Natural killer cell (primary cell): ENCODE measurements around the gene WBP2. TPM values are rescaled to one million over a fixed set of nuclear protein-coding genes. Genes with fewer than 3 reads are reported as not detected.
"Not testable (repeated sequence)": the region's sequence is repeated elsewhere in the genome, so short reads cannot be mapped to it uniquely, and the experiment has no call there.

Source experiments
- ATAC-seq, 3 donors: fragments of 150-1000 bp in 2 of 3; fragments of 200-7000 bp in 1 of 3; cut with Tn5 transposase; 1 replicate in 1 of 3; 2 replicates in 2 of 3; pipeline ENCODE4 v1.10.0; 2021; ENCODE audit warnings: mild to moderate bottlenecking in 2 of 3, moderate library complexity in 2 of 3
- DNase-seq, 2 donors: peaks; one replicate each; pipeline versions ENCODE4 v3.0.0 to v3.0.0-alpha.2; 2013 to 2021; ENCODE audit warnings: mixed read lengths in 1 of 2
- H3K27ac ChIP-seq: one replicate; pipeline ENCODE4 v1.5.1; 2013; ENCODE audit warnings: mild to moderate bottlenecking, low read length
- H3K27me3 ChIP-seq: one replicate; pipeline ENCODE4 v1.6.1; 2013; ENCODE audit warnings: low read length; ENCODE audit not compliant: control insufficient read depth, insufficient read depth
- H3K36me3 ChIP-seq: one replicate; pipeline ENCODE4 v1.6.1; 2013; ENCODE audit warnings: low read length; ENCODE audit not compliant: control insufficient read depth, insufficient read depth
- H3K4me1 ChIP-seq: one replicate; pipeline ENCODE4 v1.6.1; 2013; ENCODE audit warnings: low read length; ENCODE audit not compliant: control insufficient read depth, insufficient read depth
- H3K4me3 ChIP-seq: one replicate; pipeline ENCODE4 v1.5.1; 2013; ENCODE audit warnings: low read length
- H3K9me3 ChIP-seq: one replicate; pipeline ENCODE4 v1.6.1; 2013; ENCODE audit warnings: low read length; ENCODE audit not compliant: control insufficient read depth, insufficient read depth
- H3K27ac Mint-ChIP-seq, 2 donors: one replicate each; pipeline ENCODE4 v1.8.0; 2022; ENCODE audit warnings: mild to moderate bottlenecking in 2 of 2, mixed read lengths in 2 of 2, moderate library complexity in 1 of 2
- H3K27me3 Mint-ChIP-seq, 2 donors: one replicate each; pipeline ENCODE4 v1.8.0; 2022; ENCODE audit warnings: low read depth in 2 of 2, mixed read lengths in 2 of 2
- H3K36me3 Mint-ChIP-seq: one replicate; pipeline ENCODE4 v1.8.0; 2022; ENCODE audit warnings: mixed read lengths
- H3K4me1 Mint-ChIP-seq, 2 donors: one replicate each; pipeline ENCODE4 v1.8.0; 2022; ENCODE audit warnings: mixed read lengths in 2 of 2
- H3K4me3 Mint-ChIP-seq: one replicate; pipeline ENCODE4 v1.8.0; 2022; ENCODE audit warnings: mild to moderate bottlenecking, moderate library complexity, mixed read lengths
- H3K9me3 Mint-ChIP-seq, 2 donors: one replicate each; pipeline ENCODE4 v1.8.0; 2022; ENCODE audit warnings: mixed read lengths in 2 of 2
- CTCF ChIP-seq: fragments of 200-600 bp; IDR thresholded peaks from one replicate; pipeline ENCODE4 v1.8.0; 2022; ENCODE audit warnings: antibody characterized with exemption
- WGBS: methylation state at CpG from one replicate; pipeline ENCODE4 v1.1.7; 2013; ENCODE audit warnings: missing lambda C conversion rate; ENCODE audit not compliant: insufficient coverage; 5-methylcytosine and 5-hydroxymethylcytosine counted together
- intact Hi-C: fragments of 100-400 bp; cut with micrococcal nuclease; formaldehyde crosslinking; loops from one replicate; pipeline ENCODE4 v1.14.2; 2022
- total RNA-seq, 4 donors: library from RNA; stranded (reverse); fragments of 120-200 nt in 1 of 4; gene quantifications; one replicate each; pipeline versions ENCODE4 v1.2.3 to v1.2.4, GENCODE V29; 2013 to 2022

Gene WBP2
- total RNA-seq, 3 donors from 2014 or later (not counting 1 experiment from before 2014, with no cell fraction given), result 81.1 to 106 (median 95.2) TPM

- Mint-ChIP-seq H3K36me3 (no peaks in the 10 kb centered on the region), H3K9me3 (no peaks in the 10 kb centered on the region), H3K4me3 (no peak overlapping the region), H3K27me3 (no peaks in the 10 kb centered on the region), H3K27ac (no peak overlapping the region), H3K4me1 (peaks cover 0 to 10% of the 10 kb centered on the region in 2 donors)
- Histone ChIP-seq H3K27me3 (no peaks in the 10 kb centered on the region), H3K27ac (no peak overlapping the region), H3K36me3 (peaks cover 58% of the 10 kb centered on the region), H3K4me3 (no peak overlapping the region), H3K4me1 (no peaks in the 10 kb centered on the region), H3K9me3 (no peaks in the 10 kb centered on the region)
- intact Hi-C loops, result no loop called here
- TF ChIP-seq CTCF, result no peak
- ATAC-seq (no peak), DNase-seq (no peak)
- WGBS, result 98% methylated on average over 27 of the region's 27 CpGs
These were observed 42.8 kb downstream of the WBP2 start for GRCh38 chr17:75812096-75813013.

GRCh38 chr17:75811174-75811573 lies 44.0 kb downstream of the WBP2 start:
- peaks cover 48% of the 10 kb centered on the region for H3K36me3 ChIP-seq
- H3K36me3 Mint-ChIP-seq, result no peaks in the 10 kb centered on the region
- intact Hi-C loops, result no loop called here
- H3K27me3 ChIP-seq, result no peaks in the 10 kb centered on the region
- no peaks in the 10 kb centered on the region for H3K9me3 Mint-ChIP-seq
- peaks cover 0 to 10% of the 10 kb centered on the region in 2 donors for H3K4me1 Mint-ChIP-seq
- no peak overlapping the region for H3K27ac ChIP-seq
- DNase-seq, result no peak
- H3K4me3 Mint-ChIP-seq, result no peak overlapping the region
- no peak for TF ChIP-seq CTCF
- no peak overlapping the region for H3K4me3 ChIP-seq
- no peak overlapping the region for H3K27ac Mint-ChIP-seq
- no peak for ATAC-seq
- no peaks in the 10 kb centered on the region for H3K27me3 Mint-ChIP-seq
- WGBS, result 99% methylated on average over 7 of the region's 7 CpGs
- no peaks in the 10 kb centered on the region for H3K4me1 ChIP-seq
- H3K9me3 ChIP-seq, result no peaks in the 10 kb centered on the region

GRCh38 chr17:75810756-75811155 lies 44.4 kb downstream of the WBP2 start:
- H3K4me3 Mint-ChIP-seq, H3K4me3 ChIP-seq, H3K36me3 Mint-ChIP-seq, H3K27ac ChIP-seq, H3K27ac Mint-ChIP-seq, H3K4me1 ChIP-seq, H3K9me3 Mint-ChIP-seq, ATAC-seq, DNase-seq, H3K4me1 Mint-ChIP-seq, H3K27me3 ChIP-seq, H3K9me3 ChIP-seq, intact Hi-C loops, H3K27me3 Mint-ChIP-seq: not testable (repeated sequence)
- WGBS, result 96% methylated on average over 11 of the region's 11 CpGs
- peaks cover 45% of the 10 kb centered on the region for H3K36me3 ChIP-seq

- Mint-ChIP-seq H3K27ac (no peak overlapping the region), H3K9me3 (no peaks in the 10 kb centered on the region), H3K27me3 (no peaks in the 10 kb centered on the region), H3K4me3 (no peak overlapping the region), H3K36me3 (no peaks in the 10 kb centered on the region), H3K4me1 (peaks cover 0 to 10% of the 10 kb centered on the region in 2 donors)
- H3K27me3 ChIP-seq, result no peaks in the 10 kb centered on the region
- intact Hi-C loops, result no loop called here
- ATAC-seq, result no peak
- peaks cover 43% of the 10 kb centered on the region for H3K36me3 ChIP-seq
- no peak for TF ChIP-seq CTCF
- no peak overlapping the region for H3K4me3 ChIP-seq
- no peaks in the 10 kb centered on the region for H3K4me1 ChIP-seq
- no peaks in the 10 kb centered on the region for H3K9me3 ChIP-seq
- DNase-seq, result no peak
- WGBS, result 91% methylated on average over 4 of the region's 5 CpGs
- no peak overlapping the region for H3K27ac ChIP-seq
These were observed 44.9 kb downstream of the WBP2 start for GRCh38 chr17:75810216-75810615.
